H1 (cell line): ENCODE measurements around the gene HINT3. TPM values are rescaled to one million over a fixed set of nuclear protein-coding genes. Genes with fewer than 3 reads are reported as not detected.

ENCODE experiments used
- CTCF ChIA-PET: fragments of 300-600 bp; sonication (Branson Sonifier 250); formaldehyde crosslinking; loops from one replicate; lab custom pipeline; 2021; ENCODE audit not compliant: partially characterized antibody; lab: Charles Lee
- POLR2A ChIA-PET: fragments of 300-600 bp; sonication (Branson Sonifier 250); formaldehyde crosslinking; loops from one replicate; lab custom pipeline; 2021; ENCODE audit warnings: inconsistent platforms; ENCODE audit not compliant: partially characterized antibody; lab: Charles Lee
- DNase-seq, 2 experiments: peaks; one replicate each; pipeline versions ENCODE4 v3.0.0 to v3.0.0-alpha.2; 2010 to 2022; ENCODE audit warnings: low spot score in 2 of 2, low read depth in 1 of 2, mixed read lengths in 1 of 2
- FAIRE-seq: peaks from 2 replicates; lab custom pipeline; 2011; peaks lifted over from hg19 to GRCh38; lab: Jason Lieb, UNC
- H2AFZ ChIP-seq: 2 replicates; pipeline ENCODE4 v1.8.1; 2012; ENCODE audit warnings: low read length, inconsistent platforms
- H2AK5ac ChIP-seq: 2 replicates; pipeline ENCODE4 v1.6.1; 2013; ENCODE audit warnings: low read depth, low read length
- H2BK120ac ChIP-seq: replicated peaks from 2 replicates; pipeline ENCODE3; 2013; ENCODE audit warnings: low read depth, low read length, inconsistent platforms
- H2BK12ac ChIP-seq: 2 replicates; pipeline ENCODE4 v1.6.1; 2013; ENCODE audit warnings: low read depth, low read length
- H2BK15ac ChIP-seq: 2 replicates; pipeline ENCODE4 v1.6.1; 2013; ENCODE audit warnings: low read length
- H2BK20ac ChIP-seq: 2 replicates; pipeline ENCODE4 v1.6.1; 2013; ENCODE audit warnings: low read length
- H2BK5ac ChIP-seq: 2 replicates; pipeline ENCODE4 v1.6.1; 2013; ENCODE audit warnings: low read depth, low read length
- H3K14ac ChIP-seq: 2 replicates; pipeline ENCODE4 v1.6.1; 2013; ENCODE audit warnings: inconsistent platforms; ENCODE audit not compliant: insufficient read length
- H3K18ac ChIP-seq: 2 replicates; pipeline ENCODE4 v1.6.1; 2013; ENCODE audit warnings: low read length; ENCODE audit errors: extremely low read depth
- H3K23ac ChIP-seq: 2 replicates; pipeline ENCODE4 v1.6.1; 2013; ENCODE audit warnings: inconsistent platforms; ENCODE audit not compliant: insufficient read length
- H3K23me2 ChIP-seq: 2 replicates; pipeline ENCODE4 v1.6.1; 2013; ENCODE audit warnings: low read depth, low read length
- H3K27ac ChIP-seq: 2 replicates; pipeline ENCODE4 v1.6.1; 2011; ENCODE audit warnings: low read depth, low read length, inconsistent platforms
- H3K27me3 ChIP-seq, 4 experiments: replicated peaks in 1 of 4; 1 replicate in 1 of 4; 2 replicates in 3 of 4; pipeline versions ENCODE4 v1.6.1 to v1.8.1; 2011 to 2013; ENCODE audit warnings: low read length in 3 of 4, mild to moderate bottlenecking in 3 of 4, inconsistent platforms in 2 of 4, mixed read lengths in 2 of 4, moderate library complexity in 1 of 4; ENCODE audit not compliant: control insufficient read depth in 3 of 4, insufficient read depth in 3 of 4; ENCODE audit errors: extremely low read depth in 1 of 4
- H3K36me3 ChIP-seq, 4 experiments: 2 replicates each; pipeline versions ENCODE4 v1.6.1 to v1.8.1; 2011 to 2013; ENCODE audit warnings: mild to moderate bottlenecking in 4 of 4, low read length in 3 of 4, moderate library complexity in 2 of 4, control low read depth in 1 of 4, inconsistent platforms in 1 of 4; ENCODE audit not compliant: insufficient read depth in 4 of 4, control insufficient read depth in 2 of 4
- H3K4ac ChIP-seq: replicated peaks from 2 replicates; pipeline ENCODE3; 2013; ENCODE audit warnings: low read length, low read depth, mixed read lengths, inconsistent platforms; ENCODE audit not compliant: insufficient read length
- H3K4me1 ChIP-seq, 4 experiments: replicated peaks in 1 of 4; 1 replicate in 1 of 4; 2 replicates in 3 of 4; pipeline versions ENCODE4 v1.6.1 to v1.8.1; 2011 to 2013; ENCODE audit warnings: low read length in 3 of 4, inconsistent platforms in 2 of 4, mixed read lengths in 1 of 4; ENCODE audit not compliant: insufficient read depth in 4 of 4, control insufficient read depth in 3 of 4
- H3K4me2 ChIP-seq, 2 experiments: 2 replicates each; pipeline versions ENCODE4 v1.6.1 to v1.8.1; 2011 to 2013; ENCODE audit warnings: low read depth in 2 of 2, low read length in 2 of 2, control low read depth in 1 of 2, inconsistent platforms in 1 of 2, mild to moderate bottlenecking in 1 of 2; ENCODE audit not compliant: insufficient read depth in 1 of 2
- H3K4me3 ChIP-seq, 4 experiments: fragments of 200-600, 300-600 bp in 1 of 4; sonication (generic), shearing (Covaris generic), sonication (Bioruptor Twin) in 1 of 4; 2 replicates each; pipeline versions ENCODE4 v1.5.1 to v1.8.1; 2011 to 2016; ENCODE audit warnings: low read length in 4 of 4, low read depth in 3 of 4, control low read depth in 2 of 4, inconsistent platforms in 2 of 4, mild to moderate bottlenecking in 2 of 4, mixed read lengths in 1 of 4, moderate library complexity in 1 of 4; ENCODE audit not compliant: insufficient read depth in 2 of 4; ENCODE audit errors: extremely low read depth in 1 of 4
- H3K56ac ChIP-seq: replicated peaks from 2 replicates; pipeline ENCODE3; 2013; ENCODE audit warnings: low read depth, mild to moderate bottlenecking, mixed read lengths, low read length, inconsistent platforms; ENCODE audit not compliant: insufficient read length
- H3K79me1 ChIP-seq: 2 replicates; pipeline ENCODE4 v1.6.1; 2013; ENCODE audit warnings: low read depth, low read length, control low read depth
- H3K79me2 ChIP-seq, 2 experiments: 2 replicates each; pipeline versions ENCODE4 v1.6.1 to v1.8.1; 2012 to 2013; ENCODE audit warnings: low read length in 2 of 2, mild to moderate bottlenecking in 2 of 2, inconsistent platforms in 1 of 2; ENCODE audit not compliant: insufficient read depth in 2 of 2, control insufficient read depth in 1 of 2
- H3K9ac ChIP-seq, 4 experiments: replicated peaks in 1 of 4; 1 replicate in 1 of 4; 2 replicates in 3 of 4; pipeline versions ENCODE4 v1.6.1 to v1.8.1; 2011 to 2013; ENCODE audit warnings: low read depth in 3 of 4, low read length in 3 of 4, control low read depth in 2 of 4, mild to moderate bottlenecking in 2 of 4, moderate library complexity in 2 of 4, inconsistent platforms in 1 of 4; ENCODE audit errors: extremely low read depth in 1 of 4
- H3K9me3 ChIP-seq, 2 experiments: 2 replicates each; pipeline versions ENCODE4 v1.6.1 to v1.8.1; 2012 to 2013; ENCODE audit warnings: mild to moderate bottlenecking in 2 of 2, moderate library complexity in 2 of 2, control low read depth in 1 of 2, inconsistent platforms in 1 of 2, low read depth in 1 of 2, low read length in 1 of 2, mixed read lengths in 1 of 2; ENCODE audit not compliant: insufficient read depth in 2 of 2
- H4K20me1 ChIP-seq, 2 experiments: replicated peaks in 1 of 2; 2 replicates each; pipeline versions ENCODE3 to v1.8.1; 2011 to 2013; ENCODE audit warnings: inconsistent platforms in 2 of 2, low read length in 2 of 2, mild to moderate bottlenecking in 1 of 2; ENCODE audit not compliant: insufficient read depth in 2 of 2, control insufficient read depth in 1 of 2
- H4K5ac ChIP-seq: 2 replicates; pipeline ENCODE4 v1.6.1; 2013; ENCODE audit warnings: low read length, low read depth, mixed read lengths, inconsistent platforms; ENCODE audit not compliant: insufficient read length
- H4K8ac ChIP-seq: 2 replicates; pipeline ENCODE4 v1.8.0; 2013; ENCODE audit warnings: mild to moderate bottlenecking, moderate library complexity, low read length, inconsistent platforms; ENCODE audit not compliant: insufficient read depth; ENCODE audit errors: extremely low read depth
- H4K91ac ChIP-seq: replicated peaks from 2 replicates; pipeline ENCODE3; 2013; ENCODE audit warnings: low read length, mixed read lengths, inconsistent platforms; ENCODE audit not compliant: insufficient read length
- BCL11A ChIP-seq, 2 experiments: IDR thresholded peaks; one replicate each; pipeline ENCODE4 v1.6.1; 2011; ENCODE audit warnings: low read depth in 2 of 2, low read length in 2 of 2, mild to moderate bottlenecking in 2 of 2
- CHD1 ChIP-seq: IDR thresholded peaks from 2 replicates; pipeline ENCODE4 v1.6.1; 2012; ENCODE audit warnings: low read depth, low read length, improper control_type of control experiment
- RFX5 ChIP-seq: IDR thresholded peaks from 2 replicates; pipeline ENCODE4 v1.6.1; 2011; ENCODE audit warnings: low read depth, low read length, improper control_type of control experiment, borderline replicate concordance
- SIRT6 ChIP-seq: IDR thresholded peaks from one replicate; pipeline ENCODE4 v1.7.1; 2012; ENCODE audit warnings: low read length, inconsistent platforms
- SP2 ChIP-seq: IDR thresholded peaks from 2 replicates; pipeline ENCODE4 v1.6.1; 2012; ENCODE audit warnings: mild to moderate bottlenecking, low read length, inconsistent platforms
- WGBS, 2 experiments: shearing (Covaris generic) in 1 of 2; methylation state at CpG; one replicate each; pipeline versions ENCODE4 v1.1.6 to v1.1.7; 2013 to 2015; ENCODE audit warnings: low lambda C conversion rate in 2 of 2, mixed read lengths in 2 of 2, inconsistent platforms in 1 of 2, low coverage in 1 of 2, missing lambda C conversion rate in 1 of 2; ENCODE audit not compliant: insufficient replicate concordance in 2 of 2, insufficient coverage in 1 of 2, insufficient read length in 1 of 2; ENCODE audit errors: extremely low coverage in 1 of 2, missing lambda C conversion rate in 1 of 2; 5-methylcytosine and 5-hydroxymethylcytosine counted together
- polyA plus RNA-seq, 7 experiments: library from polyadenylated mRNA; depleted of rRNA in 3 of 7; stranded (reverse) in 5 of 7; unstranded in 2 of 7; fragments of >200 nt in 5 of 7; fragments of 200-250 nt in 2 of 7; gene quantifications; 1 replicate in 5 of 7; 2 replicates in 1 of 7; 4 replicates in 1 of 7; pipeline versions ENCODE4 v1.2.1 to v1.2.3, GENCODE V29; 2011 to 2013; ENCODE audit warnings: missing spikeins in 2 of 7, mixed read lengths in 2 of 7
- total RNA-seq: library from RNA; stranded (reverse); fragmentation: NEBNext Ultra II Directional; extraction: Animal tissue kit (Norgen Biotek cat#: 25700); gene quantifications from 2 replicates; pipeline ENCODE4 v1.2.1, GENCODE V29; 2021
- TF ChIP-seq, protein P1 (sequence below): IDR thresholded peaks from 2 replicates; pipeline ENCODE4 v1.6.1; 2012; ENCODE audit warnings: inconsistent platforms

Gene HINT3
- total and polyA plus RNA-seq, 2 of the 8 experiments (the other 6 are each of a cell fraction or from before 2014, with no cell fraction given): 1.2 to 7.8 TPM

DNA sequence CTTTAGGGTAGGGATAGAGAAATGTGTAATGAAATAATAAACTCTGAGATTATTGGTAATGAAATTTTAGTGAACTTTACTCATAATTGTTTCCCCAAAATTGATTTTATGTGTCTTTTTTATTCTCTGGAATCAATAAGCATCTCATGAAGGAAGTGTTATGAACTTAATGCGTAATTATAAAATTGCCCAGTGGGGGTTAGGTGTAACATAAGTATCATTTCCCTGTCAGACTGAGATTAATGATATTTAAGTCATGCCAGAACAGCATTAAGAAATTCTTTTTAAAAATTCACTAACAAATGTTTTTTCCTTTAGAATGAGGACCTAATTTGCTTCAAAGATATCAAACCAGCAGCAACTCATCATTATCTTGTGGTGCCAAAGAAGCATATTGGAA lies 10.0 kb downstream of the HINT3 start:
- Histone ChIP-seq H3K9me3 (no peaks in the 10 kb centered on the region), H2BK5ac (no peak overlapping the region), H3K27me3 (no peaks in the 10 kb centered on the region), H2AFZ (no peak overlapping the region), H4K8ac (no peak overlapping the region), H3K9ac (no peak overlapping the region), H3K18ac (no peak overlapping the region), H3K27ac (no peak overlapping the region), H2BK120ac (no peak overlapping the region), H3K14ac (no peak overlapping the region), H2BK15ac (no peak overlapping the region), H4K20me1 (peaks cover 0 to 2% of the 10 kb centered on the region in 2 experiments), H2BK12ac (no peak overlapping the region), H3K23me2 (no peaks in the 10 kb centered on the region; the same call in 1 of the 2 replicates), H3K4me3 (no peak overlapping the region), H3K56ac (no peak overlapping the region), H3K79me2 (no peaks in the 10 kb centered on the region), H3K23ac (no peak overlapping the region), H2BK20ac (no peak overlapping the region), H3K79me1 (no peaks in the 10 kb centered on the region), H4K91ac (no peak overlapping the region), H3K36me3 (no peaks in the 10 kb centered on the region), H2AK5ac (no peak overlapping the region), H4K5ac (no peak overlapping the region), H3K4ac (no peak overlapping the region), H3K4me1 (no peaks in the 10 kb centered on the region), H3K4me2 (no peak overlapping the region)
- ChIA-PET CTCF (no interaction called here), POLR2A (no interaction called here)
- no peak for FAIRE-seq
- DNase-seq: no peak
- 100% methylated on average over 1 of the region's 1 CpG; no CpG with 5 or more reads in 1 of the 2 experiments for WGBS, 2 experiments
- TF ChIP-seq BCL11A (IDR thresholded peaks at IDR 0.05; ENCODE audit: low read depth in 2 of 2, low read length in 2 of 2) (no peak), SIRT6 (no peak), CHD1 (no peak), RFX5 (no peak), SP2 (no peak)
- TF ChIP-seq, protein P1, sequence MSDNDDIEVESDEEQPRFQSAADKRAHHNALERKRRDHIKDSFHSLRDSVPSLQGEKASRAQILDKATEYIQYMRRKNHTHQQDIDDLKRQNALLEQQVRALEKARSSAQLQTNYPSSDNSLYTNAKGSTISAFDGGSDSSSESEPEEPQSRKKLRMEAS: no peak
